MCF 10A (cell line): ENCODE results near the gene NEMP1. TPM values are rescaled to one million over a fixed set of nuclear protein-coding genes. Genes with fewer than 3 reads are reported as not detected.
"Not testable (repeated sequence)": the region's sequence is repeated elsewhere in the genome, so short reads cannot be mapped to it uniquely, and the experiment has no call there.

Experiments
- BruUV-seq: library from RNA; stranded (reverse); fragments of 400-500 nt; replicated peaks from 2 replicates; lab custom pipeline; 2021; lab: Mats Ljungman, UMichigan
- CTCF ChIA-PET: fragments of 300-600 bp; sonication (Branson Sonifier 250); formaldehyde crosslinking; extraction: SDS; loops from one replicate; lab custom pipeline; 2021; ENCODE audit warnings: antibody characterized with exemption, inconsistent platforms; lab: Yijun Ruan, JAX
- POLR2A ChIA-PET: fragments of 300-600, 350-650 bp; sonication (Branson Sonifier 250); formaldehyde crosslinking; extraction: SDS; loops from one replicate; lab custom pipeline; 2020; ENCODE audit warnings: antibody characterized with exemption, inconsistent platforms; lab: Yijun Ruan, JAX
- DNase-seq: peaks from one replicate; pipeline ENCODE4 v3.0.0-alpha.2; 2018; ENCODE audit not compliant: unreplicated experiment
- H3K27ac Mint-ChIP-seq: one replicate; pipeline ENCODE4 v1.8.0; 2022; ENCODE audit warnings: mild to moderate bottlenecking, low read depth, mixed read lengths; ENCODE audit not compliant: unreplicated experiment
- H3K27me3 Mint-ChIP-seq: one replicate; pipeline ENCODE4 v1.8.0; 2022; ENCODE audit warnings: mixed read lengths; ENCODE audit not compliant: insufficient read depth, unreplicated experiment
- H3K36me3 Mint-ChIP-seq: one replicate; pipeline ENCODE4 v1.8.0; 2022; ENCODE audit warnings: mild to moderate bottlenecking, moderate library complexity, mixed read lengths; ENCODE audit not compliant: insufficient read depth, unreplicated experiment
- H3K4me1 Mint-ChIP-seq: one replicate; pipeline ENCODE4 v1.8.0; 2022; ENCODE audit warnings: mixed read lengths; ENCODE audit not compliant: insufficient read depth, unreplicated experiment
- H3K4me3 Mint-ChIP-seq: one replicate; pipeline ENCODE4 v1.8.0; 2022; ENCODE audit warnings: mild to moderate bottlenecking, moderate library complexity, mixed read lengths; ENCODE audit not compliant: unreplicated experiment
- H3K9me3 Mint-ChIP-seq: one replicate; pipeline ENCODE4 v1.8.0; 2022; ENCODE audit warnings: mixed read lengths; ENCODE audit not compliant: unreplicated experiment
- CTCF ChIP-seq: fragments of 200-600 bp; IDR thresholded peaks from one replicate; pipeline ENCODE4 v1.8.0; 2022; ENCODE audit warnings: antibody characterized with exemption, mild to moderate bottlenecking; ENCODE audit not compliant: unreplicated experiment
- intact Hi-C: fragments of 100-400 bp; cut with micrococcal nuclease; formaldehyde crosslinking; loops from 2 replicates; pipeline ENCODE4 v1.14.1; 2022
- total RNA-seq: library from RNA; stranded (reverse); gene quantifications from 2 replicates; pipeline ENCODE4 v1.2.3, GENCODE V29; 2022

Gene NEMP1
- total RNA-seq, 1 experiment from 2014 or later, result 17.5 TPM

- H3K4me1 Mint-ChIP-seq, result no peaks in the 10 kb centered on the region
- no peak overlapping the region for H3K4me3 Mint-ChIP-seq
- H3K27ac Mint-ChIP-seq, result no peak overlapping the region
- TF ChIP-seq CTCF, result no peak
- CTCF ChIA-PET, result interaction anchor here (0.7 to 5.1 kb wide), 7 partner anchors 8 to 42 kb away, joined by 3 to 49 read pairs (median 5); partner anchors contain the start of gene ZBTB39
- intact Hi-C loops, result no loop called here
- H3K36me3 Mint-ChIP-seq, result no peaks in the 10 kb centered on the region
- no peak for DNase-seq
- no peaks in the 10 kb centered on the region for H3K9me3 Mint-ChIP-seq
- POLR2A ChIA-PET, result interaction anchor here (0.6 to 1.3 kb wide), 3 partner anchors 11 to 54 kb away, joined by 3 to 4 read pairs (median 3); no protein-coding TSS in a partner anchor
- peaks cover 22% of the 10 kb centered on the region for H3K27me3 Mint-ChIP-seq
- no TSS peak for BruUV-seq
These were observed 59.7 kb downstream of the NEMP1 start for GRCh38 chr12:57018906-57019305.

GRCh38 chr12:57018353-57018752, 60.2 kb downstream of the NEMP1 start:
- ChIA-PET CTCF (interaction anchor here (0.7 to 5.1 kb wide), 8 partner anchors 7 to 43 kb away, joined by 3 to 49 read pairs (median 4); partner anchors contain the start of gene ZBTB39), POLR2A (interaction anchor here (1.1 kb wide), 1 partner anchor 19 kb away, joined by 3 read pairs; no protein-coding TSS in a partner anchor)
- peaks cover 28% of the 10 kb centered on the region for H3K27me3 Mint-ChIP-seq
- H3K4me1 Mint-ChIP-seq, DNase-seq, H3K27ac Mint-ChIP-seq, H3K36me3 Mint-ChIP-seq, BruUV-seq, H3K4me3 Mint-ChIP-seq, intact Hi-C loops, H3K9me3 Mint-ChIP-seq: not testable (repeated sequence)

- no peaks in the 10 kb centered on the region for H3K9me3 Mint-ChIP-seq
- H3K4me1 Mint-ChIP-seq, result no peaks in the 10 kb centered on the region
- no peak for DNase-seq
- no peak for TF ChIP-seq CTCF
- H3K27me3 Mint-ChIP-seq, result peaks cover 40% of the 10 kb centered on the region
- H3K36me3 Mint-ChIP-seq, result no peaks in the 10 kb centered on the region
- POLR2A ChIA-PET, result interaction anchor here (0.6 kb wide), 1 partner anchor 317 kb away, joined by 3 read pairs; no protein-coding TSS in a partner anchor
- intact Hi-C loops, result no loop called here
- CTCF ChIA-PET, result interaction anchor here (0.5 to 5.1 kb wide), 8 partner anchors 8 to 250 kb away, joined by 3 to 49 read pairs (median 5); no protein-coding TSS in a partner anchor
- no peak within 1 kb of the TSS for H3K4me3 Mint-ChIP-seq
- BruUV-seq, result no TSS peak
- H3K27ac Mint-ChIP-seq, result no peak within 1 kb of the TSS
These were observed 62.2 kb downstream of the NEMP1 start, which contains the start of gene TAC3 for GRCh38 chr12:57016348-57016747. TSS of gene TAC3 (minus strand) at chr12:57016529. CDS start at chr12:57015797, 732 bp downstream.

GRCh38 chr12:57012600-57013465, 65.8 kb downstream of the NEMP1 start:
- CTCF ChIA-PET, result interaction anchor here (0.6 to 11.3 kb wide), 3 partner anchors 49 to 257 kb away, joined by 3 to 231 read pairs (median 5); no protein-coding TSS in a partner anchor
- intact Hi-C loops, result no loop called here
- no peak overlapping the region for H3K27ac Mint-ChIP-seq
- BruUV-seq, result no TSS peak
- peaks cover 6% of the 10 kb centered on the region for H3K4me1 Mint-ChIP-seq
- no peak overlapping the region for H3K4me3 Mint-ChIP-seq
- no peaks in the 10 kb centered on the region for H3K9me3 Mint-ChIP-seq
- no peak for TF ChIP-seq CTCF
- POLR2A ChIA-PET, result no interaction called here
- DNase-seq, result no peak
- no peaks in the 10 kb centered on the region for H3K36me3 Mint-ChIP-seq
- H3K27me3 Mint-ChIP-seq, result peaks cover 40% of the 10 kb centered on the region
